ENCODE results near the gene TMEM98.
"Not testable (repeated sequence)": the region's sequence is repeated elsewhere in the genome, so short reads cannot be mapped to it uniquely, and the experiment has no call there.

Gene TMEM98

DNA sequence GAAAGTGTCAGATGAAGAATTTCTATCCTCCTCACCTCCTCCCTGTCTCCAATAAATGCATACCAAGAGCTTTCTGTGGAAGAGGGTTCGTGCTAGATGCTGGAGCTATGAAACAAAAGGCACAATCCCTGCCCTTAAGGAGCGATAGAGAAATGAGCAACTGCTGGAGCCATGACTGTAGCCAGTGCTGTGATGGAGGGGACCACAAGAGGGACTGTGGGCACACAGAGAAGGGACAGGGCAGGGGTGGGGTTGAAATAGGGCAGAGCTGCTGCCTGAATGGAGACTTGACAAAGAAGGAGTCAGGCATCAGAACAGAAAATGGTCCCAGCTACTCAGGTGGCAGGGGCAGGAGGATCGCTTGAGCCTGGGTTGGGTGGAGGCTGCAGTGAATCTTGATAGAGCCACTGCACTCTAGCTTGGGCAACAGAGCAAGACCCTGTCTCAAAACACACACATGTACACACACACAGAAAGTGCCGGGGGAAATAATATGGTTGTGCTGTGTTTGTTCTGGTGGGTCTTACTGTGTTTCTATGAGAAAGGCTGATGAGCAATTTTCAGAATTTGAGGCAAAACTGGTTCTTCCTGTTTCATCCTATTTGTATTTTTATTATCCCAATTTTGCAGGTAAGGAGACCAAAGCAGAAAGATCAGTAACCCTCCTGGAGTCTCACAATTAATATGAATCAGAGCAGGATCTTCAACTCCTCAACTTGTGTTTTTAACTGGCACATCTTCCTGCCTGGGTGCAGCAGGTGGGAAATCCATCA, 16.5 kb downstream of the TMEM98 start:
- no peak for FAIRE-seq

DNA sequence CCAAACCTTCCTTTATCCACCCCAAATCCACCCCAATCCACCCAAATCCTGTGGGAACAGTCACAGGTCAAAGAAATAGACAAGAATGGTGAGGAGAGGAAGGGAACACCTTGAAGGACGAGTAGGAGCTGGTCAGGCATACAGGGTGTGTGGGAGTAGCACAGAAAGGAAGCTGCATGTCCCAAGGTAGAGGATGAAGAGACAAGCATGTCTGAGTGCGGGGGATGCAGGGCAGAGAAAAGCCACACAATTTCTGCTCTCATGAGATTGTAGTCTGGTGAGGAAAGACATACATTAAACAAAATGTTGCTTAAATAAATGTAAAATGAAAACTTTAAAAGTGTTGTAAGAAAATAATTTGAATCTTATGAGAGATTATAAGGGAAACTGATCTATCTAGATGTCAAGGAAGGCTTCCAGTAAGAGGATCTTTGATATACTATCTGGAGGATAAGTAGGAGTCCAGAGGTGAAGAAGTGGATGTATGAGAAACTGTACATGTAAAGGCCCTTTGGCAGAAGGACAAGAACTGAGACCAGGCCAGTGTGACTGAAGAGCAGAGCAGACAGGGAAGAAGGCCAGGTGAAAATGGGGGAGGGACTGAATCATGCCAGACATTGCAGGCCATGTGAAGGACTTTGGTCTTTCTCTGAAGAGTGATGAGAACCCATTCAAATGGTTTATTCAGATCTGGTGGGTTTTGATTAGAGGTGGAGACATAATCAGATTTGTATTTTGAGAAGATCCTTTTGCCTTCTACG, 18.6 kb downstream of the TMEM98 start:
- FAIRE-seq: no peak

DNA sequence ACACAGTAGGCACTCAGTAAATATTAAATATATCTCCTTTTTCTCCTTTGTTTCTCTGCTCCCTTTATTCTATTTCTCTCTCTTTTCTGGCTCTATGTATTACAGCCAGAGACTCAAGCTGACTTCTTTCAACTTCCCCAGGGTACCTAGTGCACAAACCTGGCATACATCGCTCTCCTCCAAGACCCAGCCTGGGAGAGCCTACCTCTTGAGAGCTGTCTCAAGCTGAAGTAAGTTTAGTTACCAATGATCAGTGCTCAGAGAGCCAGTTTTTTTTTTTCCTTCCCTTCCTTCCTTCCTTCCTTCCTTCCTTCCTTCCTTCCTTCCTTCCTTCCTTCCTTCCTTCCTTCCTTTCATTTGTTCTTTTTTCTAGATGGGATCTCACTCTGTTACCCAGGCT, 19.8 kb downstream of the TMEM98 start:
- FAIRE-seq: no peak

GRCh38 chr17:32949181-32949580, 21.2 kb downstream of the TMEM98 start:
- no peak for FAIRE-seq

- not testable (repeated sequence) for FAIRE-seq
Observed at GRCh38 chr17:32952491-32952890, 24.5 kb downstream of the TMEM98 start.

- FAIRE-seq: no peak
Observed at GRCh38 chr17:32953045-32953444, 25.1 kb downstream of the TMEM98 start.

- no peak for FAIRE-seq
Observed at GRCh38 chr17:32953857-32954256, 25.9 kb downstream of the TMEM98 start.

DNA sequence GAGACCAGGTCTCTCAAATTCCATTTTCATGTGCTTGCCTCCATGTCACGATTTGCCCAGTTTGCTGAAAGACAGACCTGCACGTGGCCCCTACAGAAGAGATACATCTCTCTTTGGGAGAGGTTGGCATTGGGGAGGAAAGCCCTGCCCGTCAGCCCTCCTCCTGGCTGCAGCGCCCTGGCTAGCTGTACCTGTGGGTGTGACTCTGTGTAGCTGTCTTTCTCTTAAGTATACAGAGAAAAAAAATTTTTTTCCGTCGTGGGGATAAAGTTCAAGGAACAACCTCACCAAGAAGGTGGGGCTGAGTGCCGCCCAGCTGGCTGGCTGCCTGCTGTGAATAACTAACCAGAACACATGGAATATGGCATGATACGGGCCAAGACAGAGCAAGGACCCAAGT, 26.5 kb downstream of the TMEM98 start:
- no peak for FAIRE-seq

GRCh38 chr17:32955155-32955554, 27.2 kb downstream of the TMEM98 start:
- FAIRE-seq: no peak

DNA sequence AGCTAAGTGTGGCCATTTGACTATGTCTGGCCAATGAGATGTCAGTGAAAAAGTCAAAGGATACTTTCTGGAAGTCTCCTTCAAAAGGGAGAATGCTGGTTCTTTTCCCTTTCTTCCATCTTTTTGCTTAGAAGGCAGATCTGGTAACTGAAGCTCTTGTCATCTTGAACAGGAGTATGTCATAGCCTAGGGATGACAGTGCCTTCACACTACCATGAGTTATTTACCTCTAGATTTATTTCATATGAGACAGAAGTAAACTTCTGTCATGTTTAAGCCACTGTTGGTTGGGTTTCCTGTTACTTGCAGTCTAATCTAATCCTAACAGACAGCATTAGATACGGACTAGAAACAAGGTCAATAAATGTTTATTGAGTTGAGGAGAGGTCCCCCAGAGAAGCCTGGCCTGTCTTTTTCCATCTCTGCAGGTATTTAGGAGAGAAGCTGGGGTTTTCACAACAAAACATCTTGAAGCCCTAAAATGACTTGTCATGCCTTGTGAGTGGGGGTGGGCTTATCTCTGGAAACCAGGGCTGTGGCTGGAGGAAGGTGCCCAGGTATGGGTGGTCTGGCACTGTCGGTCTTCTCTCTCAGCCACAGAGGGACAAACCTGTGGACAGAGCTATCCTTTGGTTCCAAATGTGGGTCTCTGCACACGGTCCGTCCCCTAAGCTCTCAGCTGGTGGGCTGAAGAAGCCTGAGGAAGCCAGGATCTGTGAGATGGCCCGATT, 28.5 kb downstream of the TMEM98 start:
- no peak for FAIRE-seq

DNA sequence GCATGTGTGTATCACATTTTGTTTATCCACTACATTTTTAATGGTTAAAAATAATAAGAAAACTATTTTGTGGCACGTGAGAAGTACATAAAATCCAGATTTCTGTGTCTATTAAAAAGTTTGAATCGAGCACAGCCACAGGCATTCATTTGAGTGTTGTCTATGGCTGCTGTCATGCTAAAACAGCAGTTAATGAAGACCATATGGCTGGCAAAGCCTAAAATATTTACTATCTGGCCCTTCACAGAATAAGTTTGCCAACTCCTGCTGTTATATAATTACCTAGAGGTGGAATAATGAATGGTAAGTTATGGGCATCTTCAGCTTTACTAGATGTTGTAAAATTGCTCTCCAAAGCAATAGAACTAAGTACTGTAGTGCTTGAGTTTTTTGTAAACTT, 30.5 kb downstream of the TMEM98 start:
- FAIRE-seq: no peak

DNA sequence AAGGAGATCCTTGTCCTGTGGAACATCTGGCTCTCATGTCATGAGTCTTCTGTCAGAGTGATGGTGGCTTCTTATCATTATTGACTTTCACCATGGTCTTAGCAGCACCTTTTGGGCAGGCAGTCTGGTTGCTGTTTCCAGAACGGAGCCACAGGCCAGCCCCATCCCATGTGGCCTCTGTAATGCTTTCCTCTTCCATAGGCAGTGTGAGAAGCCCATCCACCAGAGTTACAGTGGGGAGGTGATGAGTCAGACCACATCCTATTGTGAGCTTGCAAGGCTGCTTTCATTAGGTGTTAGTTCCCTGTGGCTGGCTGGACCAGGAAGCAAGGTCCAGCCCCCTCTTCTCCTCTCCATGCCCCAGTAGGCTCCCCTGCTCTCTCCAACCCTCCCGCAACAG, 32.9 kb downstream of the TMEM98 start:
- FAIRE-seq: no peak

- FAIRE-seq: no peak
Observed at GRCh38 chr17:32962320-32962711, 34.4 kb downstream of the TMEM98 start.

DNA sequence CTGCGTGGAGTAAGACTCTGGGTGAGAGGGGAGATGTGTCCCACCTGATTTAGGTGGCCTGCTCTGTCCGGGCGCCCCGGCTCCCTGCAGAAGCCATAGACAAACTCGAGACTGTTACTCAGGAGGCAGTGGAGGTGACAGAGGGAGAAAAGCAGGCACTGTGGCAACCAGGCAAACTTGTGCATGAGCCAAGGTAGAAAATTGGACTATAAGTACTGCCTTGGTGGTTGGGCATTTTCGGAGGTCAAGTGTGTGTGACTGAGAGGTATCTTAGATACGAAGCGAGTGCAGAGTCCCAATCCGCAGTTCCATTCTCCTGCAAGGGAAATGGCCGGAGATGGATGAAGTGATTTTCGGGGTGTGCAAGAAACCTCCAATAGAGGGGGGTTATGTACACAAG, 36.6 kb downstream of the TMEM98 start:
- no peak for FAIRE-seq

- not testable (repeated sequence) for FAIRE-seq
Observed at GRCh38 chr17:32969231-32969630, 41.3 kb downstream of the TMEM98 start.

DNA sequence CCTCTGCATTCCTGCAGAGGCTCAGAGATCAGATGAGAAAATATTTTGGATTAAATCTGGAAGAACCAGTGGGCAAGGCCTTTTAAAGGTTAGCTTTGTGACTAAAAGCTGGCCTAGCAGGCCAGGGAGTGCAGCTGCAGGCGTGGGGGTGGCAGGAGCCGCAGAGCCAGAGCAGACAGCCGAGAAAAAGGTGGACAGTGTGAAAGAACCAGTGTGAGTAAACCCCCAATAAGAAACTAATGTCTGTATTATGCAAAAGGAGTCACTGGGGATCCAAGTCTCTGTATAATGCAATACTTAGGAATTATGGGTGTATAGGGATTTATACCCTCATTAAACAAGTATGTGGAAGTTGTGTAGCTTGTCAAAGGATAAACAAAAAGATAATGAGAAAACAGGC, 42.3 kb downstream of the TMEM98 start:
- FAIRE-seq: no peak

DNA sequence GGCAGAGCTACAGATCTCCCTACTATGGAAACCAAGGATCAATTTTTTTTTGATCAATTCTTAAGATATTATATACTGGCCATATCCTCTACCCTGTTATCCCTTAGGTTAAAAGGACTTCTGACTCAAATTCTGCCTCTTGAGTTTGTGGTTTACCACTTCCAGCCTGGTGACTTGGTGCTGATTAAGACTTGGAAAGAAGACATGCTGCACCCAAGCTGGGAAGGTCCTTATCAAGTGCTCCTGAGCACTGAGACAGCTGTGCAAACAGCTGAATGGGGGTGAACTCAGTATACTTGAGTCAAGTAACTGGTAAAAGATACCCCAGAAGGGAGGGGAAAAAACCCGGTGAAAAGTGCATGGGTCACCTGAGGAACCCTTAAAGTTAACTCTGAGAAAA, 43.2 kb downstream of the TMEM98 start:
- FAIRE-seq: no peak

- no peak for FAIRE-seq
Observed at GRCh38 chr17:32976131-32976530, 48.2 kb downstream of the TMEM98 start.

- FAIRE-seq: no peak
Observed at GRCh38 chr17:32976605-32977004, 48.7 kb downstream of the TMEM98 start.

DNA sequence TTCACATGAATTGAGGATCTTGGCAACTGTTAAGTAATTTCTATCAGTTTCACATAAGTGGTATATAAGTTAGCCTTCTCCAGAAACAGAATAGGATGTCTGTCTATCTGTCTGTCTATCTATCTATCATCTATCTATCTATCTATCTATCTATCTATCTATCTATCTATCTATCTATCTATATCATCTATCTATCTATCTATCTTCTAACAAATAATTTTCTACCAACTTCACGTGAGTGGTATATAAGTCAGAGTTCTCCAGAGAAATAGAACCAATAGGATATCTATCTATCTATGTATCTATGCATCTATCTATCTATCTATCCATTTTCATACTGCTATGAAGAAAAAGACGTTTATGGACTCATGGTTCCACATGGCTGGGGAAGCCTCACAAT, 52.3 kb downstream of the TMEM98 start:
- no peak for FAIRE-seq

GRCh38 chr17:32981611-32982010, 53.7 kb downstream of the TMEM98 start:
- FAIRE-seq: not testable (repeated sequence)

GRCh38 chr17:32985050-32985756, 57.2 kb downstream of the TMEM98 start:
- no peak for FAIRE-seq

- not testable (repeated sequence) for FAIRE-seq
Observed at GRCh38 chr17:32987453-32987805, 59.5 kb downstream of the TMEM98 start.

All from G401.6 (cell line).